ENCODE measurements around the gene SLX4IP. TPM values are rescaled to one million over a fixed set of nuclear protein-coding genes. Genes with fewer than 3 reads are reported as not detected.
A peak's percentile ranks its signal among the peaks of the same experiment; 100 is the strongest.

SLX4IP gene
- total and polyA plus RNA-seq, 8 donors, result 1.00 to 4.6 (median 2.6) TPM

- WGBS, 5 donors, result 73 to 92% (median 87%) methylated on average over 2 of the region's 2 CpGs
- H3K36me3 ChIP-seq, result no peaks in the 10 kb centered on the region
- H3K9me3 ChIP-seq, result no peaks in the 10 kb centered on the region
- peaks cover 0 to 15% (median 2%) of the 10 kb centered on the region in 4 donors for H3K4me1 ChIP-seq
- H3K27me3 ChIP-seq, result no peaks in the 10 kb centered on the region
- no peak overlapping the region for H3K4me3 ChIP-seq
- intact Hi-C loops (cut with DNase I; ENCODE audit: low total_unique reads), result no loop called here
- no peak for DNase-seq
- TF ChIP-seq CTCF (IDR thresholded peaks at IDR 0.05) (no peak), POLR2A (IDR thresholded peaks at IDR 0.05) (no peak), POLR2AphosphoS5 (IDR thresholded peaks at IDR 0.05) (no peak), EP300 (IDR thresholded peaks at IDR 0.05) (no peak)
- H3K27ac ChIP-seq, result no peak overlapping the region
Observed at GRCh38 chr20:10443936-10444335, 8.8 kb downstream of the SLX4IP start.

GRCh38 chr20:10445758-10446157, 10.7 kb downstream of the SLX4IP start:
- no peak for DNase-seq
- intact Hi-C loops (cut with DNase I; ENCODE audit: low total_unique reads), result no loop called here
- no peaks in the 10 kb centered on the region for H3K9me3 ChIP-seq
- no peaks in the 10 kb centered on the region for H3K27me3 ChIP-seq
- no peaks in the 10 kb centered on the region for H3K36me3 ChIP-seq
- no peak overlapping the region for H3K4me3 ChIP-seq
- TF ChIP-seq CTCF (IDR thresholded peaks at IDR 0.05) (no peak), POLR2AphosphoS5 (IDR thresholded peaks at IDR 0.05) (no peak)
- peaks cover 0 to 15% (median 2%) of the 10 kb centered on the region in 4 donors for H3K4me1 ChIP-seq
- H3K27ac ChIP-seq, result no peak overlapping the region
- WGBS, 5 donors, result 75 to 86% (median 82%) methylated on average over 4 of the region's 4 CpGs

- H3K9me3 ChIP-seq, result no peaks in the 10 kb centered on the region
- H3K4me3 ChIP-seq, result no peak overlapping the region
- H3K36me3 ChIP-seq, result no peaks in the 10 kb centered on the region
- no peaks in the 10 kb centered on the region for H3K27me3 ChIP-seq
- peak overlapping the region in 1 of 5 donors; percentile 26 for H3K27ac ChIP-seq
- peak; percentile 30 to 61 for DNase-seq
- intact Hi-C loops (cut with DNase I; ENCODE audit: low total_unique reads), result no loop called here
- H3K4me1 ChIP-seq, result peaks cover 0 to 15% (median 2%) of the 10 kb centered on the region in 4 donors
- WGBS, 5 donors, result 15 to 27% (median 17%) methylated on average over 3 of the region's 3 CpGs
- TF ChIP-seq POLR2A (IDR thresholded peaks at IDR 0.05), result no peak
- TF ChIP-seq POLR2AphosphoS5 (IDR thresholded peaks at IDR 0.05), result peak in 1 of 3 donors; percentile 40
Observed at GRCh38 chr20:10447028-10447427, 11.9 kb downstream of the SLX4IP start.

GRCh38 chr20:10448270-10449156, 13.4 kb downstream of the SLX4IP start:
- Histone ChIP-seq H3K27ac (no peak overlapping the region), H3K4me3 (no peak overlapping the region), H3K9me3 (no peaks in the 10 kb centered on the region), H3K36me3 (no peaks in the 10 kb centered on the region), H3K4me1 (peaks cover 0 to 19% (median 2%) of the 10 kb centered on the region in 4 donors), H3K27me3 (no peaks in the 10 kb centered on the region)
- TF ChIP-seq POLR2AphosphoS5 (IDR thresholded peaks at IDR 0.05) (no peak), EP300 (IDR thresholded peaks at IDR 0.05) (no peak), CTCF (IDR thresholded peaks at IDR 0.05) (no peak), POLR2A (IDR thresholded peaks at IDR 0.05) (no peak)
- DNase-seq, result no peak
- WGBS, 5 donors, result 92 to 97% (median 94%) methylated on average over 6 of the region's 6 CpGs
- intact Hi-C loops (cut with DNase I; ENCODE audit: low total_unique reads), result no loop called here

GRCh38 chr20:10449270-10449669, 14.2 kb downstream of the SLX4IP start:
- Histone ChIP-seq H3K4me3 (no peak overlapping the region), H3K27ac (no peak overlapping the region), H3K27me3 (no peaks in the 10 kb centered on the region), H3K9me3 (no peaks in the 10 kb centered on the region), H3K36me3 (no peaks in the 10 kb centered on the region), H3K4me1 (peaks cover 0 to 22% (median 2%) of the 10 kb centered on the region in 4 donors)
- TF ChIP-seq CTCF (IDR thresholded peaks at IDR 0.05), result no peak
- no peak for TF ChIP-seq POLR2A (IDR thresholded peaks at IDR 0.05)
- TF ChIP-seq POLR2AphosphoS5 (IDR thresholded peaks at IDR 0.05), result no peak
- TF ChIP-seq EP300 (IDR thresholded peaks at IDR 0.05), result no peak
- 75 to 95% (median 89%) methylated on average over 2 of the region's 2 CpGs for WGBS, 5 donors
- intact Hi-C loops (cut with DNase I; ENCODE audit: low total_unique reads), result no loop called here
- no peak for DNase-seq
